Heart left ventricle (tissue), 16 donors: ENCODE measurements around the gene PRRT2. TPM values are rescaled to one million over a fixed set of nuclear protein-coding genes. Genes with fewer than 3 reads are reported as not detected.

Experiments
- ATAC-seq, 4 donors: fragments of 200-7000 bp; cut with Tn5 transposase; one replicate each; pipeline ENCODE4 v1.9.1; 2020 to 2022; ENCODE audit warnings: moderate library complexity in 4 of 4, mild to moderate bottlenecking in 3 of 4, moderate number of reproducible peaks in 1 of 4
- DNase-seq, 5 donors: peaks; one replicate each; pipeline ENCODE4 v3.0.0-alpha.2; 2020
- H3K27ac ChIP-seq, 12 donors: fragments of 200-600 bp; sonication (generic) in 4 of 12; one replicate each; pipeline versions ENCODE4 v1.5.0 to v1.8.0; 2016 to 2022; ENCODE audit warnings: mild to moderate bottlenecking in 2 of 12
- H3K27me3 ChIP-seq, 9 donors: fragments of 200-600 bp; sonication (generic) in 2 of 9; one replicate each; pipeline versions ENCODE4 v1.5.1 to v1.8.0; 2016 to 2022; ENCODE audit warnings: mild to moderate bottlenecking in 3 of 9
- H3K36me3 ChIP-seq, 9 donors: fragments of 200-600 bp; sonication (generic) in 2 of 9; one replicate each; pipeline versions ENCODE4 v1.5.0 to v1.8.0; 2018 to 2022; ENCODE audit warnings: mild to moderate bottlenecking in 2 of 9
- H3K4me1 ChIP-seq, 12 donors: fragments of 200-600 bp; sonication (generic) in 4 of 12; one replicate each; pipeline versions ENCODE4 v1.5.0 to v1.8.0; 2016 to 2022; ENCODE audit warnings: mild to moderate bottlenecking in 3 of 12
- H3K4me3 ChIP-seq, 12 donors: fragments of 200-600 bp; sonication (generic) in 4 of 12; one replicate each; pipeline versions ENCODE4 v1.5.0 to v1.8.0; 2017 to 2022; ENCODE audit warnings: mild to moderate bottlenecking in 9 of 12, moderate library complexity in 4 of 12
- H3K9me3 ChIP-seq, 12 donors: fragments of 200-600 bp; sonication (generic) in 4 of 12; one replicate each; pipeline versions ENCODE4 v1.5.0 to v1.8.0; 2016 to 2022; ENCODE audit warnings: mild to moderate bottlenecking in 1 of 12
- CTCF ChIP-seq, 12 donors: fragments of 200-600 bp; sonication (generic) in 4 of 12; IDR thresholded peaks; one replicate each; pipeline versions ENCODE4 v1.5.0 to v1.8.0; 2018 to 2022; ENCODE audit warnings: antibody characterized with exemption in 12 of 12, mild to moderate bottlenecking in 5 of 12
- POLR2A ChIP-seq, 2 donors: fragments of 450-650 bp; IDR thresholded peaks; one replicate each; pipeline ENCODE4 v1.6.1; 2017; ENCODE audit warnings: antibody characterized with exemption in 2 of 2, mild to moderate bottlenecking in 2 of 2, moderate library complexity in 2 of 2
- WGBS, 4 donors: extraction: QIAGEN DNeasy Blood & Tissue Kit in 2 of 4; methylation state at CpG; one replicate each; pipeline versions ENCODE4 v1.1.5 to v1.1.7; 2013 to 2018; 5-methylcytosine and 5-hydroxymethylcytosine counted together
- intact Hi-C, 10 donors: fragments of 100-400 bp; cut with DNase I; formaldehyde crosslinking; loops; one replicate each; pipeline versions ENCODE4 v1.11.1 to v1.14.2; 2022
- polyA plus RNA-seq, 2 donors: library from polyadenylated mRNA; stranded (reverse); fragments of 200-250 nt; gene quantifications; one replicate each; pipeline ENCODE4 v1.2.3, GENCODE V29; 2013
- total RNA-seq, 9 donors: library from RNA; depleted of rRNA in 2 of 9; stranded (reverse); fragments of >200 nt in 2 of 9; fragmentation: NEBNext Ultra II Directional in 3 of 9; extraction: Animal tissue kit (Norgen Biotek cat#: 25700) in 3 of 9; gene quantifications; one replicate each; pipeline versions ENCODE4 v1.1.0 to v1.2.4, GENCODE V29; 2016 to 2023
- donor health status: ischemic (EF 13 %, LVEDD 7.1; RV severe dilation, severe dysfunction).
- donor health status: healthy with polysubstance abuse.
- donor health status: DM: no; HTN: yes; CAD: no.
- donor health status: DM: no; HTN: no; CAD: no.
- donor health status: ischemic (EF 25% LVEDD 6.9; RV normal size, moderate dysfunction).
- donor health status: ischemic (EF 25% LVEDD 5.7; RV mildly dilated, moderate dysfunction).
- donor health status: healthy.
- donor health status: DM: yes; HTN: yes; CAD: no.
- donor health status: ischemic (EF 35%, LVEDD 5.7; RV mildly dilated, moderate dysfunction).
- donor health status: nonischemic (EF 11% LVEDD 7.7; RV severe dilation, severe dysfunction).
- donor health status: DM: yes; HTN: yes; CAD: no.
- donor health status: PGD.
- donor health status: ischemic (EF 29% LVEDD 5.4; RV normal size, mild dysfunction).
- donor health status: nonischemic (EF 23%, LVEDD 6.1; RV moderate dilation, normal function).

The PRRT2 gene
- total and polyA plus RNA-seq, 11 donors = 0.24 to 3.2 (median 1.3) TPM; not detected in 1

- Histone ChIP-seq H3K4me1 (peaks cover 0 to 27% (median 16%) of the 10 kb centered on the region in 12 donors), H3K9me3 (no peaks in the 10 kb centered on the region), H3K27me3 (no peaks in the 10 kb centered on the region), H3K27ac (no peak overlapping the region), H3K36me3 (peaks cover 0 to 23% (median 18%) of the 10 kb centered on the region in 9 donors), H3K4me3 (no peak overlapping the region)
- ATAC-seq (no peak), DNase-seq (no peak)
- intact Hi-C loops = loop anchor here in 8 of 10 donors (5.0 to 10.0 kb wide), 8 partner anchors 42 to 161 kb away; partner anchors contain the start of genes C16orf92 (in 3 of the 8), PAGR1 (in 3 of the 8), HIRIP3 (in 2 of the 8) and INO80E (in 2 of the 8)
- WGBS, 4 donors = 78 to 86% (median 78%) methylated on average over 9 of the region's 9 CpGs
- no peak for TF ChIP-seq POLR2A (IDR thresholded peaks at IDR 0.05)
- no peak for TF ChIP-seq CTCF (IDR thresholded peaks at IDR 0.05)
Measured at GRCh38 chr16:29864205-29864604, 52.2 kb downstream of the PRRT2 start.

Other genes with a start within 250 kb of the PRRT2 start
- gene SPN, start 148.9 kb upstream of the PRRT2 start, total RNA-seq = 10 to 100 TPM in 1 of 9 donors, 1 to 10 TPM in 6, under 1 TPM in 2; 0.44 to 17.0 (median 1.3) TPM
- gene SPN, start 148.9 kb upstream of the PRRT2 start, polyA plus RNA-seq = 1 to 10 TPM in 1 of 2 donors, under 1 TPM in 1; 0.67 to 1.3 TPM
- 10 to 100 TPM; 14.0 to 36.5 (median 23.6) TPM for gene QPRT, start 133.0 kb upstream of the PRRT2 start, total RNA-seq
- 10 to 100 TPM in 1 of 2 donors, 1 to 10 TPM in 1; 3.6 to 19.6 TPM for gene QPRT, start 133.0 kb upstream of the PRRT2 start, polyA plus RNA-seq
- gene C16orf54, start 66.2 kb upstream of the PRRT2 start, total RNA-seq = 1 to 10 TPM in 2 of 9 donors, under 1 TPM in 7; 0.17 to 4.2 (median 0.60) TPM
- under 1 TPM; 0.15 to 0.28 TPM for gene C16orf54, start 66.2 kb upstream of the PRRT2 start, polyA plus RNA-seq
- gene ZG16, start 33.9 kb upstream of the PRRT2 start, total RNA-seq = not detected
- under 1 TPM; 0.04 to 0.08 TPM for gene ZG16, start 33.9 kb upstream of the PRRT2 start, polyA plus RNA-seq
- gene KIF22, start 21.4 kb upstream of the PRRT2 start, total RNA-seq = 10 to 100 TPM; 16.8 to 40.8 (median 32.2) TPM
- gene KIF22, start 21.4 kb upstream of the PRRT2 start, polyA plus RNA-seq = 10 to 100 TPM; 12.2 to 91.2 TPM
- 100 to 1,000 TPM in 2 of 9 donors, 10 to 100 TPM in 7; 58.9 to 137 (median 74.0) TPM for gene MAZ, start 5.7 kb upstream of the PRRT2 start, total RNA-seq
- 100 to 1,000 TPM in 1 of 2 donors, 10 to 100 TPM in 1; 63.2 to 188 TPM for gene MAZ, start 5.7 kb upstream of the PRRT2 start, polyA plus RNA-seq
- gene PAGR1, start 4.0 kb downstream of the PRRT2 start, total RNA-seq = 10 to 100 TPM; 10.8 to 23.9 (median 12.6) TPM
- 10 to 100 TPM; 29.2 to 32.9 TPM for gene PAGR1, start 4.0 kb downstream of the PRRT2 start, polyA plus RNA-seq
- 100 to 1,000 TPM in 1 of 9 donors, 10 to 100 TPM in 8; 33.1 to 140 (median 44.6) TPM for gene MVP, start 8.3 kb downstream of the PRRT2 start, total RNA-seq
- 10 to 100 TPM; 32.9 to 50.6 TPM for gene MVP, start 8.3 kb downstream of the PRRT2 start, polyA plus RNA-seq
- 100 to 1,000 TPM in 2 of 9 donors, 10 to 100 TPM in 7; 57.5 to 143 (median 76.3) TPM for gene CDIPT, start 51.0 kb downstream of the PRRT2 start, total RNA-seq
- gene CDIPT, start 51.0 kb downstream of the PRRT2 start, polyA plus RNA-seq = 100 to 1,000 TPM in 1 of 2 donors, 10 to 100 TPM in 1; 64.2 to 106 TPM
- 1 to 10 TPM in 5 of 9 donors, under 1 TPM in 3, not detected in 1; 0.16 to 8.9 (median 1.4) TPM for gene SEZ6L2, start 87.4 kb downstream of the PRRT2 start, total RNA-seq
- gene SEZ6L2, start 87.4 kb downstream of the PRRT2 start, polyA plus RNA-seq = under 1 TPM; 0.15 to 0.51 TPM
- gene ASPHD1, start 88.3 kb downstream of the PRRT2 start, total RNA-seq = 1 to 10 TPM in 2 of 9 donors, under 1 TPM in 4, not detected in 3; 0.20 to 5.3 (median 0.65) TPM
- gene ASPHD1, start 88.3 kb downstream of the PRRT2 start, polyA plus RNA-seq = under 1 TPM in 1 of 2 donors, not detected in 1; 0.54 TPM
- gene KCTD13, start 114.0 kb downstream of the PRRT2 start, total RNA-seq = 1 to 10 TPM; 3.6 to 9.1 (median 7.2) TPM
- gene KCTD13, start 114.0 kb downstream of the PRRT2 start, polyA plus RNA-seq = 1 to 10 TPM; 3.6 to 5.0 TPM
- 100 to 1,000 TPM in 2 of 9 donors, 10 to 100 TPM in 7; 58.9 to 121 (median 69.8) TPM for gene TMEM219, start 149.9 kb downstream of the PRRT2 start, total RNA-seq
- gene TMEM219, start 149.9 kb downstream of the PRRT2 start, polyA plus RNA-seq = 10 to 100 TPM; 66.6 to 72.3 TPM
- 10 to 100 TPM; 29.5 to 47.9 (median 35.1) TPM for gene TAOK2, start 161.7 kb downstream of the PRRT2 start, total RNA-seq
- gene TAOK2, start 161.7 kb downstream of the PRRT2 start, polyA plus RNA-seq = 10 to 100 TPM; 36.3 to 37.8 TPM
- 10 to 100 TPM; 13.3 to 21.9 (median 17.5) TPM for gene HIRIP3, start 183.4 kb downstream of the PRRT2 start, total RNA-seq
- 10 to 100 TPM; 20.1 to 27.4 TPM for gene HIRIP3, start 183.4 kb downstream of the PRRT2 start, polyA plus RNA-seq
- gene INO80E, start 184.0 kb downstream of the PRRT2 start, total RNA-seq = 10 to 100 TPM; 27.6 to 65.4 (median 32.6) TPM
- 10 to 100 TPM; 60.9 to 71.5 TPM for gene INO80E, start 184.0 kb downstream of the PRRT2 start, polyA plus RNA-seq
- gene DOC2A, start 198.8 kb downstream of the PRRT2 start, total RNA-seq = 1 to 10 TPM in 1 of 9 donors, under 1 TPM in 4, not detected in 4; 0.09 to 1.4 (median 0.91) TPM
- under 1 TPM; 0.22 to 0.88 TPM for gene DOC2A, start 198.8 kb downstream of the PRRT2 start, polyA plus RNA-seq
- not detected for gene C16orf92, start 211.0 kb downstream of the PRRT2 start, total RNA-seq
- not detected for gene C16orf92, start 211.0 kb downstream of the PRRT2 start, polyA plus RNA-seq
- gene TLCD3B, start 219.1 kb downstream of the PRRT2 start, total RNA-seq = not detected
- gene TLCD3B, start 219.1 kb downstream of the PRRT2 start, polyA plus RNA-seq = not detected